Measurements from ENCODE around the gene KRTAP10-2. TPM values are rescaled to one million over a fixed set of nuclear protein-coding genes. Genes with fewer than 3 reads are reported as not detected.

KRTAP10-2 gene
- total RNA-seq, 2 experiments from 2014 or later = not detected

DNA sequence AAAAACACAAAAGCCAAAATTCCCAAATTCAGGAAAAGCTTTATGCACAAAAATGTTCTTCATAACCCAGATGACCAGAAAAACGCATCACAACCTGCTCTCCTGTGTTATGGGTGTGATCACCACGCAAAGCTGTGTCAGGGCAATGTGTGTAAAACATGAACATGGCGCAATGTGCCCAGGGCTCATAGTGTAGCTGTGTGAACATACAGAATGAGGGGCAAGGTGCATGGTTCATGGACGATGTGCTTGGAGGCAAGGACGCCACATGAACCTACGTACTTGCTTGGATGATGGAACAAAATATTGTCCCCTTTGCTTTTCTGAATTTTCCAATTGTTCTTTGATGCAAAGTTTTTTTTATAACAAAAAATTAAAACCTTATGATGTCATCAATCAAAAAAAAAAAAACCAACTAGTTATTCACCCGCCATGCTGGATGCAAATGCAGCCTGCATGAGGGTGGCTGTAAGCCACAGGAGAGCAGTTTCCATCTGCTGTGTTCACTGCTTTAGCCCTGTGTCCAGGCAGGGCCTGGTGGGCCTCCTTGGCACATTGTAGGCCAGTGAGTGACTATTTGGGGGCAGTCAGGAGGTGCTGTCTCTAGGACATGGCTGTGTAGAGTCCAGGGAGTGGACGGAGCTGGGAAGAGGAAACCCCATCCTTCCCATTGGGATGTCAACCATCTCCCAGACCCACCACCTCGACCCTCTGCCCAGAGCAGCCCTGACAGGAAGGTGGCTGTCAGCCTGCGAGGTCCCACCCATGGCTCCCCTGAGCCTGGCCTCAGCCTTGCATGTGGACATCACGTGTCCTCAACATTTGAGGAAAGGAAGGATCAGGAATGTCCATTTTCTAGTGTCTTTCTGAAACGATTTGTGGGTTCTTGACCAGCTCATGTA is 25.0 kb downstream of the KRTAP10-2 start:
- no peak for DNase-seq
- TF ChIP-seq, protein P1, sequence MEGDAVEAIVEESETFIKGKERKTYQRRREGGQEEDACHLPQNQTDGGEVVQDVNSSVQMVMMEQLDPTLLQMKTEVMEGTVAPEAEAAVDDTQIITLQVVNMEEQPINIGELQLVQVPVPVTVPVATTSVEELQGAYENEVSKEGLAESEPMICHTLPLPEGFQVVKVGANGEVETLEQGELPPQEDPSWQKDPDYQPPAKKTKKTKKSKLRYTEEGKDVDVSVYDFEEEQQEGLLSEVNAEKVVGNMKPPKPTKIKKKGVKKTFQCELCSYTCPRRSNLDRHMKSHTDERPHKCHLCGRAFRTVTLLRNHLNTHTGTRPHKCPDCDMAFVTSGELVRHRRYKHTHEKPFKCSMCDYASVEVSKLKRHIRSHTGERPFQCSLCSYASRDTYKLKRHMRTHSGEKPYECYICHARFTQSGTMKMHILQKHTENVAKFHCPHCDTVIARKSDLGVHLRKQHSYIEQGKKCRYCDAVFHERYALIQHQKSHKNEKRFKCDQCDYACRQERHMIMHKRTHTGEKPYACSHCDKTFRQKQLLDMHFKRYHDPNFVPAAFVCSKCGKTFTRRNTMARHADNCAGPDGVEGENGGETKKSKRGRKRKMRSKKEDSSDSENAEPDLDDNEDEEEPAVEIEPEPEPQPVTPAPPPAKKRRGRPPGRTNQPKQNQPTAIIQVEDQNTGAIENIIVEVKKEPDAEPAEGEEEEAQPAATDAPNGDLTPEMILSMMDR (IDR thresholded peaks at IDR 0.05) = no peak
- ChIA-PET CTCF (interaction anchor here (1.2 kb wide), 1 partner anchor 16 kb away, joined by 3 read pairs; no protein-coding TSS in a partner anchor), POLR2A (no interaction called here)
- Mint-ChIP-seq H3K9me3 (no peaks in the 10 kb centered on the region), H3K36me3 (ENCODE audit: low read depth) (no peaks in the 10 kb centered on the region), H3K4me3 (no peak overlapping the region), H3K4me1 (ENCODE audit: low read depth) (no peaks in the 10 kb centered on the region), H3K27me3 (no peaks in the 10 kb centered on the region), H3K27ac (no peak overlapping the region)
- intact Hi-C loops (cut with micrococcal nuclease) = no loop called here
- ATAC-seq = no peak

DNA sequence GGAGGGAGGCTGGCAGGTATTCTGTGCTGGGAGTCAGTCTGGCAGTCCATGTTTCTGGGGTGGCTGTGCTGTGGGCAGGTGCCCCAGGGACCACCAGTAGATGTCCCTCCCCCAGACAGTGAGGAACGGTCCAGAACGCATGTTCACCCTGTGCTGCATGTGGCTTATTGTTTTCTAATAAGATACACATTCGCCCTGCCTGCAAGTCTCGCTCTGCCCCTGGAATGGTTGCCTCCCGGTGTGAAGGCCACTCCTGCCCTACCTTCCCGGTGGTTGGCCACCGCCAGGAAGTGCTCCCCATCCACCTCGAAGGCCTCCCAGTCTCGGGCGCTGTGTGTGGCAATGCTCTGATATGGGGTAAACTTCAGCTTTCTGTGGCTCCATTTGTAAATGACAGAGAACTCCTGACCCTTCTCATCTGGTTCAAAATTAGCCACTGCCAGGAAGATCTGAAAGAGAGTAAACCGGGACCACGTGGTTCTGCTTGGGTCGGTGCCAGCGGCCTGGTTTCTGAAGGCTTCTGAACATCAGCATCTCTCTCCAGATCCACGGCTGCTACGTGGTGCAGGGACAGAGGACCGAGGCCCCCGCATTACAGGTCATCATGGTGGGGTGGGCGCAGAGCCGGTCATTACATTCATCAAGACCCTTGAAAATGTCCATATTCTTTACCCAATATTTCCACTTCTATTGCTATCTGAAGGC is 25.8 kb downstream of the KRTAP10-2 start:
- TF ChIP-seq, protein P1 (IDR thresholded peaks at IDR 0.05) = no peak
- CTCF ChIA-PET = no interaction called here
- intact Hi-C loops (cut with micrococcal nuclease) = no loop called here
- ATAC-seq (no peak), DNase-seq (no peak)
- Mint-ChIP-seq H3K36me3 (ENCODE audit: low read depth) (no peaks in the 10 kb centered on the region), H3K9me3 (no peaks in the 10 kb centered on the region), H3K27ac (no peak overlapping the region), H3K27me3 (no peaks in the 10 kb centered on the region), H3K4me1 (ENCODE audit: low read depth) (no peaks in the 10 kb centered on the region), H3K4me3 (no peak overlapping the region)
- POLR2A ChIA-PET = no interaction called here

DNA sequence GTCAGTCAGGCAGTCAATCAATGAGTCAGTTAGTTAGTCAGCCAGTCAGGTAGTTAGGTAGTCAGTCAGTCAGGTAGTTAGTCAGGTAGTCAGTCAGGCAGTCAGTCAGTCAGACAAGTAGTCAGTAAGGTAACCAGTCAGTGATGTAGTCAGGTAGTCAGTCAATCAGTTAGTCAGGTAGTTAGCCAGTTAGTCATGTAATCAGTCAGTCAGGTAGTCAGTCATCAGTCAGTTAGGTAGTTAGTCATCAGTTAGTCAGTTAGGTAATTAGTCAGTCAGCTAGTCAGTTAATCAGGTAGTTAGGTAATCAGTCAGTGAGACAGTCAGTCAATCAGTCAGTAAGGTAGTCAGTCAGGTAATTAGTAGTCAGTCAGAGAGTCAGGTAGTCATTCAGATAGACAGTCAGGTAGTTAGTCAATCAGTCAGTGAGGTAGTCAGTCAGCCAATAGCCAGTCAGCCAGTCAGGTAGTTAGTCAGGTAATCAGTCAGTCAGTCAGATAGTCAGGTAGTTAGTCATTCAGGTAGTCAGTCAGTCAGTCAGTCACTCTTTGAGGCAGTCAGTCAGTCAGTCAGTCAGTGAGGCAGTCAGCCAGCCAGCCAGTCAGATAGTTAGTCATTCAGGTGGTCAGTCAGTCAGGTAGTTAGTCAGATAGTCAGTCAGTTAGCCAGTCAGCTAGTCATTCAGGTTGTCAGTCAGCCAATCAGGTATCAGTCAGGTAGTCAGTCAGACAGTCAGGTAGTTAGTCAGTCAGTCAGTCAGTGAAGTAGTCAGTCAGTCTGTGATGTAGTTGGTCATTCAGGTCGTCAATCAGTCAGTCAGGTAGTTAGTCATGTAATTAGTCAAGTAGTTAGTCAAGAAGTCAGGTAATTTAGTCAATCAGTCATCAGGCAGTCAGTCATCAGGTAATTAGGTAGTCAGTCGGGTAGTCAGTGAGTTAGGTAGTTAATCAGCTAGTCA is 26.6 kb downstream of the KRTAP10-2 start:
- Mint-ChIP-seq H3K27ac (no peak overlapping the region), H3K4me1 (ENCODE audit: low read depth) (no peaks in the 10 kb centered on the region), H3K36me3 (ENCODE audit: low read depth) (no peaks in the 10 kb centered on the region), H3K4me3 (no peak overlapping the region), H3K9me3 (no peaks in the 10 kb centered on the region), H3K27me3 (no peaks in the 10 kb centered on the region)
- ChIA-PET CTCF (no interaction called here), POLR2A (interaction anchor here (0.7 kb wide), 1 partner anchor 214 kb away, joined by 3 read pairs; no protein-coding TSS in a partner anchor)
- intact Hi-C loops (cut with micrococcal nuclease) = no loop called here
- ATAC-seq = no peak
- no peak for DNase-seq
- TF ChIP-seq, protein P1 (IDR thresholded peaks at IDR 0.05) = no peak

DNA sequence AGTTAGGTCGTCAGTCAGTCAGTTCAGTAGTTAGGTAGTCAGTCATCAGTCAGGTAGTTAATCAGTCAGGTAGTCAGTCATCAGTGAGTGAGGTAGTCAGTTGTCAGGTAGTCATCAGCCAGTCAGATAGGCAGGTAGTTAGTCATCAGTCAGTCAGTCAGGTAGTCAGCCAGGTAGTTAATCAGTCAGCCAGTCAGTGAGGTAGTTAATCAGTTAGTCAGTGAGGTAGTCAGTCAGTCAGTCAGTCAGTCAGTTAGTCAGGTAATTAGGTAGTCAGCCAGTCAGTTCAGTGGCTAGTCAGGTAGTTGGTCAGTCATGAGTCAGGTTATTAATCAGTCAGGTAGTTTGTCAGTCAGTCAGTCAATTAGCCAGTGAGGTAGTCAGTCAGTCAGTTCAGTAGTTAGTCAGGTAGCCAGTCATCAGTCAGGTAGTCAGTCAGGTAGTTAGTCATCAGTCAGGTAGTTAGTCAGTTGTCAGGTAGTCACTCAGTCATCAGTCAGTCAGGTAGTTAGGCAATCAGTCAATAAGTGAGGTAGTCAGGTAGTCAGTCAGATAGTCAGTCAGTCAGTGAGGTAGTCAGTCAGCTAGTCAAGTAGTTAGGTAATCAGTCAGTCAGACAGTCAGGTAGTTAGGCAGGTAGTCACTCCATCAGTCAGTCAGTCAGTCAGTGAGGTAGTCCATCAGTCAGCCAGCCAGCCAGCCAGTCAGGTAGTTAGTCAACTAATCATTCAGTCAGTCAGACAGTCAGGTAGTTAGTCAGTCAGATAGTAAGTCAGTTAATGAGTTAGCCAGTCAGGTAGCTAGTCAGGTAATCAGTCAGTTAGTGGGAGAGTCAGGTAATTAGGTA is 27.5 kb downstream of the KRTAP10-2 start:
- Mint-ChIP-seq H3K27ac (no peak overlapping the region), H3K27me3 (no peaks in the 10 kb centered on the region), H3K4me1 (ENCODE audit: low read depth) (no peaks in the 10 kb centered on the region), H3K9me3 (no peaks in the 10 kb centered on the region), H3K36me3 (ENCODE audit: low read depth) (no peaks in the 10 kb centered on the region), H3K4me3 (no peak overlapping the region)
- ChIA-PET CTCF (no interaction called here), POLR2A (no interaction called here)
- ATAC-seq (no peak), DNase-seq (no peak)
- TF ChIP-seq, protein P1 (IDR thresholded peaks at IDR 0.05) = no peak
- intact Hi-C loops (cut with micrococcal nuclease) = no loop called here
